Measurements from ENCODE around the gene CFAP65. TPM values are rescaled to one million over a fixed set of nuclear protein-coding genes. Genes with fewer than 3 reads are reported as not detected.

The CFAP65 gene
- total and polyA plus RNA-seq, 2 of the 4 experiments (the other 2 are of a cell fraction): not detected

DNA sequence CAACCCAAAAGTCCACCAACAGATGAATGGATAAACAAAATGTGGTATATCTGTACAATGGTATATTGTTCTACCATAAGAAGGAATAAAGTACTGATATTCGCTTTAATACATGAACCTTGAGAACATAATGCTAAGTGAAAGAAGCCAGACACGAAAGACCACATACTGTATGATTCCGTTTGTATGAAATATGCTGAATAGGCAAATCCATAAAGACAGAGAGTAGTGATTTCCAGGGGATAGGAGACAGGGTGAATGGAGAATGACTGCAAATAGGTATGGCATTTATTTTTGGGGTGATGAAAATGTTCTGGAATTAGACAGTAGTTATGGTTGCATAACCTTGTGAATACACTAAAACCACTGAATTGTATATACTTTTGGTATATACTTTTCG, 48.0 kb upstream of the CFAP65 start:
- H2BK120ac ChIP-seq (ENCODE audit: low read depth, low read length): no peak overlapping the region
- 95% methylated on average over 2 of the region's 4 CpGs; no CpG with 5 or more reads in 1 of the 2 experiments for WGBS, 2 experiments (ENCODE audit: extremely low coverage in 2 of 2, insufficient read length in 1 of 2)
- H3K18ac ChIP-seq (ENCODE audit: low read depth, low read length): no peak overlapping the region
- H3K23ac ChIP-seq (ENCODE audit: low read depth, low read length): no peak overlapping the region
- H3K4ac ChIP-seq (ENCODE audit: low read depth, low read length): no peak overlapping the region
- no peak overlapping the region for H3K4me3 ChIP-seq (ENCODE audit: insufficient read depth, low read depth, low read length)
- H3K9me1 ChIP-seq (ENCODE audit: insufficient read depth, low read length): no peaks in the 10 kb centered on the region; the same call in 1 of the 2 replicates
- POLR2A ChIA-PET (ENCODE audit: unreplicated experiment): no interaction called here
- in situ Hi-C loops (cut with MboI; ENCODE audit: low sequenced_read_pairs): no loop called here
- H3K14ac ChIP-seq (replicated peaks; ENCODE audit: low read depth, low read length): no peak overlapping the region
- H3K4me2 ChIP-seq (ENCODE audit: low read depth, low read length): no peak overlapping the region
- H4K5ac ChIP-seq (ENCODE audit: low read depth, low read length): no peak overlapping the region
- ATAC-seq (ENCODE audit: low read depth) (no peak), DNase-seq (no peak)
- no peak overlapping the region for H3K9ac ChIP-seq (ENCODE audit: low read depth, low read length)
- no peaks in the 10 kb centered on the region for H3K79me1 ChIP-seq (ENCODE audit: low read depth in 1 of 2, low read length in 2 of 2)
- intact Hi-C loops (cut with micrococcal nuclease): no loop called here
- no peak overlapping the region for H2AFZ ChIP-seq (replicated peaks; ENCODE audit: low read length, poor library complexity)
- H2BK20ac ChIP-seq (ENCODE audit: low read depth, low read length): no peak overlapping the region
- no TSS peak for BruUV-seq (replicated peaks)
- H2BK15ac ChIP-seq (ENCODE audit: low read depth, low read length): no peak overlapping the region
- dilution Hi-C loops (cut with HindIII; ENCODE audit: low sequenced_read_pairs, unreplicated experiment): no loop called here
- no peaks in the 10 kb centered on the region; the same call in 1 of the 2 replicates for H3K27me3 ChIP-seq (ENCODE audit: control insufficient read depth, insufficient read depth, low read length)
- no peak overlapping the region for H4K8ac ChIP-seq (ENCODE audit: low read depth in 2 of 2, low read length in 2 of 2)
- H3K4me1 ChIP-seq (ENCODE audit: control insufficient read depth, insufficient read depth, low read length): no peaks in the 10 kb centered on the region
- 0 out of 2 replicates have a peak, but pooled peaks cover 1% of the 10 kb centered on the region for H3K36me3 ChIP-seq (ENCODE audit: control insufficient read depth, insufficient read depth, low read length)
- no peaks in the 10 kb centered on the region for H3K9me3 ChIP-seq (ENCODE audit: control insufficient read depth, insufficient read depth, low read length)
- no peak overlapping the region for H3K56ac ChIP-seq (ENCODE audit: extremely low read depth, insufficient read depth, low read length)
- H2AK9ac ChIP-seq (replicated peaks; ENCODE audit: low read depth, low read length, poor library complexity): no peak overlapping the region
- no peak overlapping the region for H2BK5ac ChIP-seq (ENCODE audit: low read depth, low read length, poor library complexity, severe bottlenecking)
- no peak overlapping the region for H4K91ac ChIP-seq (ENCODE audit: insufficient read depth, low read depth, low read length)
- no peaks in the 10 kb centered on the region; the same call in 1 of the 2 replicates for H4K20me1 ChIP-seq (ENCODE audit: insufficient read depth, low read length)
- CTCF ChIA-PET: no interaction called here
- no peak overlapping the region for H3K27ac ChIP-seq (ENCODE audit: insufficient read depth, low read length)
- TF ChIP-seq MAFK (IDR thresholded peaks at IDR 0.05; ENCODE audit: low read depth, low read length) (peak; percentile 96), CHD1 (IDR thresholded peaks at IDR 0.05; ENCODE audit: low read depth, low read length) (no peak)
- no peak overlapping the region for H2AK5ac ChIP-seq (ENCODE audit: low read depth, low read length)

All from IMR-90 (cell line).